Fibroblast of skin of right quadriceps (primary cell): ENCODE data around the gene NCKIPSD.

Experiments used
- DNase-seq: peaks from one replicate; pipeline ENCODE4 v3.0.0-alpha.2; 2013

Gene NCKIPSD

DNA sequence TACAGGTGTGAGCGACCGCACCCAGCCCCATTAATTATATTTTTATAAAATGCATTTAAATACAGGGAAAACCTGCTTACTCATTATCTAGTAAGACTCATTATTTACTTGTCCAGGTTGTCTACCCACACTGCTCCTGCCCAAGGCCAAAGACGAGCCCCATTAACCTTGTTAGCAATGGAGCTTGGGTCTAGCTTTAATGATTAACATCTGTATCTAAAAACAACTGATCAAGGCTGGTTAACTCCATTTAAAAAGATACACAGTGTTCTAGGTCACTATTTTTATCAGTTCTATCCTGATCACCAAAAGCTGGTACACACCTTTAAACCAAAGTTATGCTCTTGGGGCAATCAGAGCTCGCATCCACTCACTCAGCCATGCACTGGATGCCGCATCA, 10.4 kb upstream of the NCKIPSD start:
- no peak for DNase-seq

DNA sequence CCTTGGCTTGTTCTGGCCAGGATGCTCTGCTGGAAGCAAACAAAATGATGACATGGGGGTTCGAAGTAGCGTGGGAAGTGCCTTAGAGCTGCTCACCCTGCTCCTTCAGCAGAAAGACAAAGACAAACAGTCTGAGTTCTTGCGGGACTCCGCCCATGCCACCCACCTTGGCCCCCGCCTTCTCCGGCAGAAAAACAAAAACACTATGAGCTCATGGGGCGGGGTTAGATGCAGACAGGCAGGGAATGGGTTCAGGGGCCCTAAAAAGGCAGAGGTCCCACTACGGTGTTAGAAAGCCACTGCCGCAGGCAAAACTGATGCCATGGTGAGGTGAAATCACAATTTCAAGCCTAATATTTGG, 9.7 kb upstream of the NCKIPSD start:
- DNase-seq: no peak

DNA sequence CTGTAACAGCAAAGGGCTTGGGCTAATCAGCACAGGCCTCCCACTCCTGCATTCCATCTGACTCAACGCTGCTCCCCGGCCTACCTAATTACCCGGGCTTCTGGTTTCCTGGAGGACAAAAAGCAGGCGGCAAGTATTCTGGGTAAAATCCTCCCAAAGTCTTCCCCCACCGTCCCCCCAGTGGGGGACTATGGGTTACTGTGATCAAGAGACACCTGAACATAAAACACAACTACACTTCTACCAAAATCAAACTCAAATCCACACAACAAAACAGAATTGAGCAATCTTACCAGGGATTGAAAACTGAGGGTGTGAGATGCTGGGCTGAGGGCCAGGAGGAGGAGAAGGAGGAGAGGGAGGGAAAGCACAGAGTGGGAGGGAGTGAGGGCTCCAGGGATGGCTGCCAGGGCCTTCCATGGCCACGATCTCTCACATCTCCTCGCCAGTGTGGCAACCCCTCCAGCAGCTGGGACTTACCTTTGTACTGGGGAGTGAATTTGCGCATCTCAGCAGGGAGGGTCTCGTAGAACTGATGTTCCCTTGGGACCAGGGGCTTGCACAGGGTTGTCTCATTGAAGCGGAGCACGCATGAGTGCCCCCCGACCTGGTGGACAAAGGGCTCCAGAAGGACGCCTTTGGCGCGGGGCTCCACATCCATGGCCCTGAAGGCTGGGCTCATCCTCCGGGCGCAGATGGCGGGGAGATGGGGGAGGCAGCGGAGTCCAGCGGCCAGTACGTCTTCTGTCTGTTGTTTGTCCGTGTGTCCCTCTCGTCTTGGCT, 9.1 kb upstream of the NCKIPSD start:
- DNase-seq: peak; percentile 85

GRCh38 chr3:48693826-48694225, 8.1 kb upstream of the NCKIPSD start:
- DNase-seq: no peak

GRCh38 chr3:48692551-48692950, 6.8 kb upstream of the NCKIPSD start:
- no peak for DNase-seq

GRCh38 chr3:48690846-48691458, 5.2 kb upstream of the NCKIPSD start:
- no peak for DNase-seq

DNA sequence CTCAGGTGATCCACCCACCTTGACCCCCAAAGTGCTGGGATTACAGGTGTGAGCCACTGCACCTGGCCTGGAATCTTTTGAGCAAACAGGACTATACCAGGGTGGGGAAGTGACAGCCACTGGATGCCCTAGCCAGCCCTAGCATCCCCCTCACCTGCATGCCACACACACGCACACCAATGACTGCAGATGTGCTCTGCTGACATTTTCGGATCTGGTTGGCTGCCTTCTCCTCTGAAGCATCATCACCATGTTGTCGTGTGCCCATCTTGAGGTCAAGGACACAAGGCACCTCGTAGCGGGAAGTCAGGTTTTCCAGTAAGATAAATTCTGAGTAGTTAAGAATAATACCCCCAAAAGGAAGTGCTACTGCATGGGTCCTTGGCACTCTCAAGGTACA, 3.7 kb upstream of the NCKIPSD start:
- no peak for DNase-seq

DNA sequence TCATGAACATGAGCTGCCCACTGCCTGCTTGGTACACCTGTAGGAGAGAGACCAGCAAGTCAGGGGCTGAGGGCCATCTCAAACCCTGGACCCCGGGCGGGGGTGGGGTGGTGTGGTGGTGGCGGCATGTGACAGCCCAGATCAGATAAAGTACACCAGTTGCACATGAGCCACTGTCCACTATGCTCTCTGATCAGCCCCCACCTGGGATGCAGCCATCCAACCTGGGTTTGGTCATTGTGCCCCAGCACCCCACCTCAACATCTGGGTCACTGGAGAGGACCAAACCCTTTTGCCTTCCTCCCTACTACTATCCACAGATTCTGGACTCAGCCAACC, 3.0 kb upstream of the NCKIPSD start:
- no peak for DNase-seq

GRCh38 chr3:48688032-48688736, 2.5 kb upstream of the NCKIPSD start:
- no peak for DNase-seq

DNA sequence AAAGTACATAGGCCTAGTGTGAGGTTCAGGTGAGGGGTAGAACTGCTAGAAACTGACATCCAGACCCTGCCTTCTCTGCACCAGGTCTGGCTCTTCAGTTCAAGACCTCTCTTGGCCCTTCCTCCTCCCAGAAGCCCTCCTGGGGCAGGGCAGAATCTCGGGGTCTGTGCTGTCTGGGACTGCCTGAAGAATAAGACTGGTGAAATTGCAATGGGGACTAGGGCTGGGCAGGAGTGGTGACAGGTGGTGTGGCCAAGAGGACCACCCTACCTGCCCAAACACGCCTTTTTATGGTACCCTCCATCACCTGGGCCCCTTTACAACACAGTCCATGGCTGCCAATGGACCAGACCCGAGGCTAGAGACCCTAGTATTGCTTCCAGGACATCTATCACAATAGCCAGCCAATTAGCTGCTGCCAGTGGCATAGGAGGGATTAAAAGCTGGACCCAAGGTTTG, 1.5 kb upstream of the NCKIPSD start:
- no peak for DNase-seq

DNA sequence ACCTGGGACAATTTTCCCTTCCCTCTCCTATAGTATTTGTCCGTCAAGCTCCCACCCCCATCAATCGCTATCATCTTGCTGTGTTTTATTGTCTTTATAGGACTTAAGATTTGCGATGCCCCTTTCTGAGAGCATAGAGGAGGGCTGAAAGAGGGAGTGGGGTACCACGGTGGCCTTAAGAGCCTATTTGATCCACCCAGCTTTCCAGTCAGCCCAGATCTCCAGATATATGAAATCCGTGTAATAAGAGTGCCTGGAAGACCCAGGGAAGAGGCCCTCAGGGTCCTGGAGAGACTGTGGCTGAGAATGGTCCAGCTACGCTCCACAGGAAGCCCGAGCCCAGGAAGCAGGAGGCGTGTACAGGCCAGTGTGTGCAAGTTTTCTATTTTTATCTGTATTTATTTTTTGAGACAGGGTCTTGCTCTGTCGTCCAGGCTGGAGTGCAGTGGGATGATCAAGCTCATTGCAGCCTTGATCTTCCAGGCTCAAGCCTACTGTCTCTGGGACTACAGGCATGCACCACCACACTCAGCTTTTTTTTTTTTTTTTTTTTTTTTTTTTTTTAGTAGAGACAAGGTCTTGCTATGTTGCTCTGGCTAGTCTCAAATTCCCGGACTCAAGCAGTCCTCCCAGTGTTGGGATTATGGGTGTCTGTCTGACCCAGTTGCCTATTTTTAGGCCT, 964 bp upstream of the NCKIPSD start:
- no peak for DNase-seq

DNA sequence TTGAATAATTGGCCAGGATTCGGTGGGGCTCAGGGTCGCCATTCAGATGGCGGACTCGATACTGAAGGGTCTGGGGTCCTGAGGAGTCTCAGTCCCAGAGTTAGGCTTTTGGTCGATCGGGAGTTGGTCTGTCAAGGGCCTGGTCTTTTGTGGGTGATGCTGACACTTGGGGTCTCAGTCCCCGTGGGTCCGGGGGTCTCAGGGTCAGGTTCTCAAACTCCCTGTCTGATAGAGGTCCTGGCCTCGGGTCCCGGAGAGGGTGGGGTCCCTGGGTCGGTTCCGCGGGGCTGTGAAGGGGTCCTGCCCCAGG, 467 bp downstream of the NCKIPSD start:
- no peak for DNase-seq

- DNase-seq: no peak
Observed at GRCh38 chr3:48684480-48685143, 1.1 kb downstream of the NCKIPSD start.

DNA sequence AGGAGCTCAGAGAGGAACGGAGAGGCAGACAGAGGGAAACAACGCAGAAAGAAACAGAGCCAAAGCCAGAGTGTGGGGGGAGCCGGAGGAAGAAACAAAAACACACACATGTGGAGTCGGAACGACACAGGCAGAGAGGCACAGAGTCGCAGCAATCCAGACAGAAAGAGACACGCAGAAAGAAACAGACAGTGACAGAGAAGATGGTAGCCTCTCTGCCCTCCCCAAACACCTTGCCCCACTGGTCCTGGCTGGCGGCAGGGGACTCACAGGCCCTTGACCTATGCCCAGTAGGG, 1.7 kb downstream of the NCKIPSD start:
- no peak for DNase-seq

GRCh38 chr3:48682786-48683185, 2.9 kb downstream of the NCKIPSD start:
- DNase-seq: no peak

GRCh38 chr3:48681974-48682610, 3.6 kb downstream of the NCKIPSD start:
- no peak for DNase-seq

- DNase-seq: no peak
Observed at GRCh38 chr3:48681541-48681880, 4.2 kb downstream of the NCKIPSD start.

GRCh38 chr3:48680811-48681540, 4.7 kb downstream of the NCKIPSD start:
- DNase-seq: no peak

GRCh38 chr3:48679411-48680391, 6.0 kb downstream of the NCKIPSD start:
- no peak for DNase-seq

GRCh38 chr3:48678566-48679380, 6.9 kb downstream of the NCKIPSD start:
- no peak for DNase-seq
